Ishikawa (cell line): Measurements from ENCODE around the gene CX3CL1.

ENCODE experiments used
- CEBPB ChIP-seq: IDR thresholded peaks from 2 replicates; pipeline ENCODE4 v1.6.1; 2012
- CREB1 ChIP-seq: IDR thresholded peaks from 2 replicates; pipeline ENCODE4 v1.6.1; 2012; ENCODE audit warnings: low read depth
- EGR1 ChIP-seq: IDR thresholded peaks from 2 replicates; pipeline ENCODE4 v1.6.1; 2012
- EP300 ChIP-seq: IDR thresholded peaks from 2 replicates; pipeline ENCODE4 v1.6.1; 2012; ENCODE audit warnings: borderline replicate concordance
- FOXM1 ChIP-seq: IDR thresholded peaks from 2 replicates; pipeline ENCODE4 v1.6.1; 2012; ENCODE audit warnings: low read depth, borderline replicate concordance
- NFIC ChIP-seq: IDR thresholded peaks from 2 replicates; pipeline ENCODE4 v1.6.1; 2012
- RAD21 ChIP-seq: IDR thresholded peaks from 2 replicates; pipeline ENCODE4 v1.6.1; 2012; ENCODE audit warnings: low read depth
- TAF1 ChIP-seq: IDR thresholded peaks from 2 replicates; pipeline ENCODE4 v1.6.1; 2012; ENCODE audit warnings: low read depth, mild to moderate bottlenecking
- TCF12 ChIP-seq: IDR thresholded peaks from 2 replicates; pipeline ENCODE4 v1.6.1; 2012; ENCODE audit warnings: low read depth
- TEAD4 ChIP-seq: IDR thresholded peaks from 2 replicates; pipeline ENCODE4 v1.6.1; 2012
- YY1 ChIP-seq: IDR thresholded peaks from 2 replicates; pipeline ENCODE4 v1.6.1; 2012; ENCODE audit warnings: low read depth
- ZBTB7A ChIP-seq: IDR thresholded peaks from 2 replicates; pipeline ENCODE4 v1.6.1; 2012; ENCODE audit warnings: low read depth
- TF ChIP-seq, protein P1 (sequence below): IDR thresholded peaks from 2 replicates; pipeline ENCODE4 v1.6.1; 2012; ENCODE audit warnings: low read depth, mild to moderate bottlenecking
- TF ChIP-seq, protein P2 (sequence below): IDR thresholded peaks from 2 replicates; pipeline ENCODE4 v1.6.1; 2012
- TF ChIP-seq, protein P3 (sequence below): IDR thresholded peaks from 2 replicates; pipeline ENCODE4 v1.6.1; 2012

The CX3CL1 gene

DNA sequence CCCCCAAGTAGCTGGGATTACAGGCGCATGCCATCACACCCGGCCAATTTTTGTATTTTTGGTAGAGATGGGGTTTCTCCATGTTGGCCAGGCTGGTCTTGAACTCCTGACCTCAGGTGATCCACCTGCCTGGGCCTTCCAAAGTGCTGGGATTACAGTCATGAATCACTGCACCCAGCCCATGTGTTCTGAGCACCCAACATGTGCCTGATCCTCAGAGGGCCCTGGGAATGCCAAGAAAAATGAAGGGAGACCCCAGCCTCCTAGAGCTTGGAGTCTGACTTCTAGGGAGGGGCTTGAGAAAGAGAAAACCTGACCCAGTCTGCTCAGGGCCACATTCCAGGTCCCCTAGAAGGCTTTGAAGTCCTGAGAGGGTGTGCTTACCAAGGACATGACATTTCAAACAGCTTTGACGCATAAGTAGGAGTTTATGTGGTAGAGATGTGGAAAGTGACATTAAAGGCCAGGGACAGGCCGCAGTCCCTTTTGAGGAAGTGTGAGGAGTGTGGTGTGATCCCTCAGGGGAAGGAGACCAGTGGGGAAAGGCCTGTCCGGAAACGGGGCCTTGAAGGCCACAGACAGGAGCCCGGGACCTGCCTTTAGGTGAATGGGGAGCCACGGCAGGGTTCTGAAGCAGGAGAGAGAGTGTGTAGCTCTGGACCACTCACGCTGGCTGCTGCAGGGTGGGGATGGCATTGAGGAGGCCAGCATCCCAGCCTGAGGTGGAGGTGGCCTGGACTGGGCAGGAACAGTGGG lies 14.8 kb upstream of the CX3CL1 start:
- TF ChIP-seq FOXM1 (no peak), YY1 (no peak), NFIC (no peak), EGR1 (no peak), CREB1 (no peak), TEAD4 (no peak), TCF12 (no peak), ZBTB7A (no peak), TAF1 (no peak), RAD21 (no peak), EP300 (no peak), CEBPB (no peak)
- TF ChIP-seq, protein P1, sequence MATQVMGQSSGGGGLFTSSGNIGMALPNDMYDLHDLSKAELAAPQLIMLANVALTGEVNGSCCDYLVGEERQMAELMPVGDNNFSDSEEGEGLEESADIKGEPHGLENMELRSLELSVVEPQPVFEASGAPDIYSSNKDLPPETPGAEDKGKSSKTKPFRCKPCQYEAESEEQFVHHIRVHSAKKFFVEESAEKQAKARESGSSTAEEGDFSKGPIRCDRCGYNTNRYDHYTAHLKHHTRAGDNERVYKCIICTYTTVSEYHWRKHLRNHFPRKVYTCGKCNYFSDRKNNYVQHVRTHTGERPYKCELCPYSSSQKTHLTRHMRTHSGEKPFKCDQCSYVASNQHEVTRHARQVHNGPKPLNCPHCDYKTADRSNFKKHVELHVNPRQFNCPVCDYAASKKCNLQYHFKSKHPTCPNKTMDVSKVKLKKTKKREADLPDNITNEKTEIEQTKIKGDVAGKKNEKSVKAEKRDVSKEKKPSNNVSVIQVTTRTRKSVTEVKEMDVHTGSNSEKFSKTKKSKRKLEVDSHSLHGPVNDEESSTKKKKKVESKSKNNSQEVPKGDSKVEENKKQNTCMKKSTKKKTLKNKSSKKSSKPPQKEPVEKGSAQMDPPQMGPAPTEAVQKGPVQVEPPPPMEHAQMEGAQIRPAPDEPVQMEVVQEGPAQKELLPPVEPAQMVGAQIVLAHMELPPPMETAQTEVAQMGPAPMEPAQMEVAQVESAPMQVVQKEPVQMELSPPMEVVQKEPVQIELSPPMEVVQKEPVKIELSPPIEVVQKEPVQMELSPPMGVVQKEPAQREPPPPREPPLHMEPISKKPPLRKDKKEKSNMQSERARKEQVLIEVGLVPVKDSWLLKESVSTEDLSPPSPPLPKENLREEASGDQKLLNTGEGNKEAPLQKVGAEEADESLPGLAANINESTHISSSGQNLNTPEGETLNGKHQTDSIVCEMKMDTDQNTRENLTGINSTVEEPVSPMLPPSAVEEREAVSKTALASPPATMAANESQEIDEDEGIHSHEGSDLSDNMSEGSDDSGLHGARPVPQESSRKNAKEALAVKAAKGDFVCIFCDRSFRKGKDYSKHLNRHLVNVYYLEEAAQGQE = no peak
- TF ChIP-seq, protein P2, sequence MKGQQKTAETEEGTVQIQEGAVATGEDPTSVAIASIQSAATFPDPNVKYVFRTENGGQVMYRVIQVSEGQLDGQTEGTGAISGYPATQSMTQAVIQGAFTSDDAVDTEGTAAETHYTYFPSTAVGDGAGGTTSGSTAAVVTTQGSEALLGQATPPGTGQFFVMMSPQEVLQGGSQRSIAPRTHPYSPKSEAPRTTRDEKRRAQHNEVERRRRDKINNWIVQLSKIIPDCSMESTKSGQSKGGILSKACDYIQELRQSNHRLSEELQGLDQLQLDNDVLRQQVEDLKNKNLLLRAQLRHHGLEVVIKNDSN = no peak
- TF ChIP-seq, protein P3, sequence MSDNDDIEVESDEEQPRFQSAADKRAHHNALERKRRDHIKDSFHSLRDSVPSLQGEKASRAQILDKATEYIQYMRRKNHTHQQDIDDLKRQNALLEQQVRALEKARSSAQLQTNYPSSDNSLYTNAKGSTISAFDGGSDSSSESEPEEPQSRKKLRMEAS = no peak

DNA sequence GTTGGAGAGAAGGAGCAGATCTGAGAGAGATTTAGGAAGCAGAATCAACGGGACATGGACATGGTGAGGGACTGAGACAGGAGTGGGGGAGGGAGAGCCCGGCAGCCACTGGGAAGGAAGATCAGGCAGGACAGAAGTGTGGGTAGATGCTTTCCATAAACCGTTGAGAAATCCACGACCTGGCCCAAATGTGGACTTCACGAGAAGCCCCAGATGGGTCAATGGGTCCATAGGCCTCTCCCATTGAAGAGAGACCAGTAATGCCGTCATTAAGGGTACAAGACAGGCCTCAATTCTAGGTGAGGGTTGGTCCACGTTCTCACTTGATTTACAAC lies 14.2 kb upstream of the CX3CL1 start:
- TF ChIP-seq, protein P1 = no peak
- no peak for TF ChIP-seq TCF12

DNA sequence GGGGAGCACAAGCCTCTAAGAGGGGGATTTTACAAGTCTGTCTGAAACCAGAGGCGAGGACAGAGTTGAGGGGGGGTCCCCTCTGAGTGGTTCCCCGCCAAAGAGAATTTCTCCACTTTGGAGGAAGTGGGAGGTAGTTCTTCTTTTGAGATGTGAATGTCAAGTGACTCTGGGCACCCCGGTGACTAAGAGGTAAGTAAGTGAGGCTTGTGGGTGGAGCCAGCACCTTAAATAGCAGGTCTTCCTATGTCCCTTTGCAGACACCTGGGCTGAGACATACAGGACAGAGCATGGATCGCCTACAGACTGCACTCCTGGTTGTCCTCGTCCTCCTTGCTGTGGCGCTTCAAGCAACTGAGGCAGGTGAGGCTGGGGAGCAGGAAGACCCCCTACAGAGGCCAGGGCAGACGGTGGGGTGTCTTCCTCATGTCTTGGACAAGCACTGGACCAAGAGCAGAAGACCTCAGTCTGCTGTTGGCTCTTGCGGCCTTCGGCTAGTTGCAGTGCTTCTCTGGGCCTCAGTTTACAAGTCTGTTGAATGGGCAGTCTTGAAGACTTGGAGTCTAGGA lies 13.7 kb upstream of the CX3CL1 start, which contains the start of gene CCL22:
CCL22 (plus strand) TSS at position 257 of the 569 bp plus-strand sequence; CDS start at position 291, 34 bp downstream.
- no peak for TF ChIP-seq EGR1
- TF ChIP-seq, protein P3 = no peak
- TF ChIP-seq, protein P1 = no peak

DNA sequence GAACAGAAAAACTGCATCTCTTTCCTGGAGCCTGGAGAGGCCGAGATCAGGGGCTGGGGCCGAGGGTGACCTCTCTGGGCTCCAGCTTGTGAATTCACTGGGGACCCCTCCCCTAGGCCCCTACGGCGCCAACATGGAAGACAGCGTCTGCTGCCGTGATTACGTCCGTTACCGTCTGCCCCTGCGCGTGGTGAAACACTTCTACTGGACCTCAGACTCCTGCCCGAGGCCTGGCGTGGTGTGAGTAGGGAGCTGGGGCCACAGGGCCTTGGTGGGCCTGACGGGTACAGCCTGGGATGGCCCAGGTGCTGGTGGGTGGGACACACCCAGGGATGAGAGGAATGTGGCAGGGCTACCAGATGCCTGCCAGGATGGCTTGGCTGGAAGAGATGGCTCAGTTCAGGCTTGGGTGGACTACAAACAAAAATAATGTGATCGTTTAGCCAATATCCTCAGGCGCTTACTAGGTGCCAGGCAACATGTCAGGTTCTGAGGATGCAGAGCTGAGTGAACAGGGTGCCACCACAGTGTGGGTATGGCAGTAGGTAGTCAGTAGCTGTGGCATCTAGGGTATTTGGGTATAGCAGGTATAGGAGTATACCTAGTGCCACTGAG lies 11.9 kb upstream of the CX3CL1 start:
- TF ChIP-seq CEBPB (no peak), TEAD4 (no peak), EGR1 (no peak), RAD21 (no peak), CREB1 (no peak)
- TF ChIP-seq, protein P2 = no peak
- TF ChIP-seq, protein P3 = no peak
